ENCODE data around the gene TAS1R1.

Gene TAS1R1

DNA sequence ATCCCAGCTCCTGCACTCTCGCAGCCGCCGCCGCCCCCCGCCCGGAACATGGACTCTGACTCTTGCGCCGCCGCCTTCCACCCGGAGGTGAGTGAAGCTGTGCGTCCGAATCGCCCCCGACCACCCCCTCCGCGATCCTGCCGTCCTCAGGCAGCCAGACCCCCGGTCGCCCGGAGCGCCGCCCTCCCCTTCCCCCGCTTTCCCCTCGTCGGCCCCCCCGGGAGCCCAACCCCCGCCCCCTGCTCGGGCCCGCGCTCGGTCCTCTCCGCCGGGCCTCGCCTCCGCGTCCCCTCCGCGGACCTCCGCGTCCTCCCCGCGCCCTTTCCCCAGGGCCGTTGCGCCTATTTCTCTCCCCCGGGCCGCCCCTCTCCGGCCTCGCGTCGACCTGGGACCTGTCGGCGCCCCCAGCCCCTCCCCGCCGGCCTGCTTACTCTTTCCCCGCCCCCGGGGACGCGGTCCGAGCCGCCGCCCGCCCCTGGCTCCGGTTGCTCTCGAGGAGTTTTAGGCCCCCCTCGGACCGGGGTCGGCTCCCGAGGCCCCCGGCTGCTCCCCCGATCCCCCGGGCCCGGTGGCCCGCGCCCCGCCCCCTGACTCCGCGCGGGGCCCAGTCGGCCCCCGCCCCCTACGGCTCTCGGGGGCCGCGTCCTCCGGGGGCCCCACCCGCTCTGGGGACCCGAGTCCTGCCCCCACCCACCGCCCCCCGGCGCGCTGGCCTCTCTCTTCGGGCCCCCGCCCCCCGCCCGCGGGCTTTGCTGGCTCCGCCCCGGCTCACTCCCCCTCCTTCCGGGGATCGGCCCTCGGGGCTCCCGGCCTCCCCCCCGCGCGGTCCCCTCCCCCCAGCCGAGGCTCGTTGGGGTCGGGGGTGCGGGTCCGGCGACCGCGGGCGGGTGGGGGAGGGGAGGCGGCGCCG lies 59.2 kb downstream of the TAS1R1 start:
- peak; percentile 61 to 65 for DNase-seq

DNA sequence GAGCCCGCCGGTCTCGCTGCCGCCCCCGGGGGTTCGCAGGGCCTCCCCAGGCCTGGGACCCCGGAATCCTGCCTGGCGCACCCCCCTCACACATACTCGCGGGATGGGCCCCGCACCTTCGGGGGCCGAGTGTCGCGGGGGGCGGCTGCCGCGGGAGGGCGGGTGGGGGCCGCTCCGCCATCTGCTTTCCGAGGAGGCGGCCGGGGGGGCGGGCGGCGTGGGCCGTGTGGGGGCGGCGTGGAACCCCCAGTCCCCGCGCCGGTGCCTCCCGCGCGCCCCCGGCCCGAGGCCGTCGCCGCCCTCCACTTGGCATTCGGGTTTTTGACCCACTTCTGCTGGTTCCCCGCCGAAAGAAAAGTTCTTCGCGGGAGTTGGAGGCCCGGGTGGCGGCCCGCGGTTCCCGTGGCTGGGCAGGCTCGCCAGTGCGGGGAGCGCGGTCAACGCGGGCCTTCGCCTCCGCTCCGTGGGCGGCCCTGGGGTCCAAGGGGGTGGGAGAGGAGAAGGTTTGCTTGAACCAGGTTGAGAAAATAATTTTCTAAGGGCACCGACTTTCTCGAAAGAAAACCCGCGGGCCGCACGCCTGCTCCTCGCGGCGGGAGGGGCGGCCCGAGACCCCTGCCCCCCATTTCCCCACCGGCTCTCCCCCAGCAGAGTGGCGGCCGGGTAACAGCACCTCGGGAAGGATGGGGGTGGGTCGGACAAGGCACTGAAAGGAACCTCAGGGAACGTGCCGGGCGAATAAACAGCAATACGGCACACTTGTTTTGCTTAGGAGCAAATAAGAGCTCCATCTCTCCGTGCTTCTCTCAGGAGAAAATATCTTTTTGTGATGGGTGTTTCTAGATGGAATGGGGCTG lies 60.0 kb downstream of the TAS1R1 start:
- DNase-seq, result no peak

DNA sequence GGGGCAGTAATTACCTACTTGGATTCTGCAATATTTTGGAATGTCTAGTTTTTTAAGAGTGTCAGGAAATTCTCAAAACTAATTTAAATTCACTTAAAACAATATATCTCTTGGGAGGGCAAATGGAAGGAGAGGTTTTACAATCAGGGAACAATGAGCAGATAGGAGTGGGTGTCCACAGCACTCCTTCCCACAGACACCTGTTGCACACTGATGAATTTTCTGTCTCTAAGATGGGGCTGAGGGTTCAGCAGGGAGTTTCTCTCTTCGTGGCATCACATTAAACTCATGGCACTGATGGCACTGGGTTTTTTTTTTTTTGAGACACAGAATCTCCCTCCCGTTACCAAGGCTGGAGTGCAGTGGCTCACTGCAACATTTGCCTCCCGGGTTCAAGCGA lies 63.9 kb downstream of the TAS1R1 start:
- DNase-seq, result no peak

DNA sequence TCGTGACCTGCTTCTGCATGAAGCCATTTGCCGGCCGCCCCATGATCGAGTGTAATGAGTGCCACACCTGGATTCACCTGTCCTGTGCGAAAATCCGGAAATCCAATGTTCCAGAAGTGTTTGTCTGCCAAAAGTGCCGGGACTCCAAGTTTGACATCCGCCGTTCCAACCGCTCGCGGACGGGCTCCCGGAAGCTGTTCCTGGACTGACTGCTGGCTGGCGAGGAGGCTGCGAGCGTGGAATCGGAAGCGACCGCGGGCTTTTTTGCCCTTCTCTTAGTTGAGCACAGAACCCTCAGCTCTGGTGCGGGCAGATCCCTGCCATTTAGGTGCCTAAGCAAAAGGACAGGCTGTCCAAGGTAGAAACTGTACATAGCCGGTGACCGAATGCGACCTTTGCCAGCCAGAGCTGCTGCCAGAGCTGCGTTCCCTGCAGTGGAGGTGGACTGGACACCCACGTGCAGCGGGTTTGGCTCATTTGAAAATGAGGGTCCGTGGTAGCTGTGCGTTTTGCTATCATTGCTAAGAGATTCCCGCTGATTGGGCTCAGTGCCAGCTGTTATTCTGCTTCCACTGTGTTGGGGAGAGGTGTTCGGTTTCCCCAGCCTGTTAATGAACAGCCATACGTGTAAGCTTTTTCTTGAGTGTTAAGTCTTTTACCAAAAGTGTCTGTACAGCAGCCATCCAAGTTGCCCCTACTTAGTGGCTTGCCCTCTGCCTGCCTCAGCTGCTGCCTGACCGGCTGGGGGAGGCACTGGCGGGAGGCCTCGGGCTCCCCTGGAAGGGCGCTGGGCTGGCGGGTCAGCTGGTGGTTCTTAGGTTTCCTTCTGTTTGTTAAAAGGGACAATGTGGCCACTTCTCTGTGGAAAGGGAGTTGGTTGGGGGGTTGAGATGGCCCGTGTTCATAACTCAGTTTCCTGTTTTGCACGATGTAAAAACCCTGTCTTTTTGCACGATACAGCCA lies 66.6 kb downstream of the TAS1R1 start:
- no peak for DNase-seq

DNA sequence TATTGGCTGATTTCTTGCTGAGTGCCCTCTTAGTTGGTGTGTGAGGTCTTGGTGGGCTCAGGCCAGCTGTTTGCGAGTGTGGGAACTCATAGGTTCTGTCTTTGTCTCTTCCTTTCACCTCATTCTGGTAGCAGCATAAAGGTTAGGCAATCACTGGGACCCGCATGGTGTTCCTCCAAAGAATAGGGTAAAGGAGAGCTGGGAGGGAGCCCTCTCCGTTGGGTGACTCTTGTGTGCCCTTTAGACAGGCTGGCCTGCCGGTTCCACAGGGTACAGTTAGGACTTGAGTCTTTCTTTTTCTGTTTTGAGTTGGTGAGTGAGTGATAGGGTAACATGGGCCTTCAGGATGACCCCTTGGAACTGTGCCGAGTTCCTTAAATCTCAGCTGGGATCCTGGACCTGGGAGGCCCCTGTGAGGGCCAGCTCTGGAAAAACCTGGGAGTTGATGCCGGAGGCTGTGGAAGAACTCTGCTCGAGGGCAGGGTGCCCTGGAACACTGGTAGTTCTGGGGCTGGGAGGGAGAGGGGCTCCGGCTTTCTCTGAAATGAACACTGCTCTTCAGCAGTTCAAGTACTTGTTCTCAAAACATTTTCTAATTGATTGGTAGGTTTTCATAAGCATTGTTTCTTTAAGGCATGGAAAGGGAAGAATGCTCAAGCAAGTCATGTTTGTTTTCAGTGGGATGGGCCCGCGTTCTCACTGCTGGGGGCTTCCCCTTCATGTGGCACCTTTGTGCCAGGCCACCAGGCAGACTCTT lies 67.5 kb downstream of the TAS1R1 start:
- no peak for DNase-seq

DNA sequence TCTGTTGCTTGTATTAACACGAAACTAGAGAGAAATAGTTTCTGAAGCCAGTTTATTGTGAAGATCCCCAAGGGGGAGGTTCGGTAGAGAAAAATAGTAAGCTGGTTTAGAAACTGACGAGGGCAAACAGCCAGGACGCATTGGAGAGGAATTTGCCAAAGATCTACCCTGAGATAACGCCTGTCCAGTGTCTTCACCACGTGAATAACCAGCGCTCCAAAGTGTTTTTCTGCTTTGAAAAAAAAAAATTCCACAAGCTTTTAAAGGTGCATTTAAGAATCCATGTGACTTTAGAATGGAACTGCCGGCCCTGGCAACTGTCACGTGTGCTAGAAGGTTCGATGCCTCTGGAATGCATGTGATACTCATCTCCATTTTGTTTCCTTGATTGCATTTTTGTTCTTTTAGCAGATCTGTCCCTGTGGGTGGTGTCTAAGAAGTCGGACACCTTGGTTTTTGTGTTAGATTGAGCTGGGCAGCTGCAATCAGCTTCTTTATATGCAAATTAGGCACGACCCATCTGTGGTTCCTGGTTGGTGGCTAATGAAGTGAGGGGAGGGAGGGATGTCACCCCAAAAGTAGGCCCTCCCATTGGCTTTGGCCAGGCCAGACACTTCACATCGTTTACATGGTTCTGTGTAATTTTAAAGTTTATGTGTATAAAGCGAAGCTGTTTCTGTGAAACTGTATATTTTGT lies 68.3 kb downstream of the TAS1R1 start:
- no peak for DNase-seq

DNA sequence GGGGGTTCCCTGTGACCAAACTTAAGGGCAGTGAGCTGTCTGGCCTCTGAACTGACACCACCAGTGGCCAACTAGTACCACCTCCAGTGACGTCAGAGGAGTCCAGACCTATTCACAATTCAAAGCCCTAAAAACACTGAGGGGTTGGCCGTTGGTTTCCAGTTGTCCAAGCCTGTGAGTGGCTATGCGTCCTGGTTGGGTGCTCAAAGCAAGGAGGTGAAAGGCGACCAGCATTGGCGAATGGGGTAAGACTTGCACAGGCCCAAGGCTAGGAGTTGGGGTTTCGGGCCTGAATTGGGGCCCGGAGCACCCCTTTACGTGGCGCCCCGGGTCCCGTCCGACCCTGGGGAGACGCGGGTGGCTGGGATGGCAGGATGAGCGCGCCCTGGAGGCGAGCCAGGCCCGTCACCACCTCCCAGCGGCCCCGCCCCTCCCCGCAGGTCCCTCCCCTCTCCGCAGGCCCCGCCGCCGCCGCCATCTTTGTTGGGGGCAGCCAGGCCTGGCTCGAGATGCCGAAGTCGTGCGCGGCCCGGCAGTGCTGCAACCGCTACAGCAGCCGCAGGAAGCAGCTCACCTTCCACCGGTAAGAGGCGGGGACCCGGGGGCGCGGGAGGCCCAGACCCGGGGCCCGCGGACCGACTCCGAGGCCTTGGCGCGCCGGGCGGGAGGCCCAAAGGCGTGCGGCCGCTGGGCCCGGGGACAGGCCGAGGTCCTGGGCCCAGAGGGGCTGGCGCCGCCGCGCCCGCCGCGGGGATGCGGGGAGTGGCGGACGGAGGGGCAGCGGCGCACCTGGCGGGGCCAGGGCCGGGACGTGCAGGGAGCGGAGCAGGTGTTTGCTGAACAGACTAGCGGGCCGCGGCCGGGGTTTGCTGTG lies 69.8 kb downstream of the TAS1R1 start, which contains the start of gene THAP3:
Gene THAP3 (plus strand): TSS at position 159 of the 874 bp plus-strand sequence. CDS start 351 bp downstream, at position 510.
- peak; percentile 90 for DNase-seq

DNA sequence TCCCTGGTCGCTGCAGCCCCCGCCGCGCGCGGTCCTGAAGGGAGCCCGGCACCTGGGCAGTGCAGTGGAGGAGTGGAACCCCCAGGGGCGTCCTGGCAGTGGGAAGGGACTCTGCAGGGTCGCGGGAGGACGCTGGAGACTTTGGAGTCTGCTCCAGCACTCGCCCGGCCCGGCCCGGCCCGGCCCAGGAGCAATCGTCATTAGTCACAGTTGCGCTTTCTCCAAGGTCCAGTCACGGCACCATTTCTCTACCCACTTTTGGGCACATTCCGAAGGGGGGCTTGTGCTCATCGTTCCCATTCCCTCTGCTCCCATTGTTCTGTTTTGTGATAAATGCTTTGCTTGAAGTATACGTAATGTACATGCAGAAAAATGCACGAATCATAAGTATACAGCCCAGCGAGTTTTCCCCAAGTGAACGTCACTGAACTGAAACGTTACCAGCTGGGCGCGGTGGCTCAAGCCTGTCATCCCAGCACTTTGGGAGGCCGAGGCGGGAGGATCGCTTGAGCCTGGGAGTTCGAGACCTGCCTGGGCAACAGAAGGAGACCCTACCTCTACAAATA lies 70.6 kb downstream of the TAS1R1 start:
- DNase-seq, result peak; percentile 27 to 42

DNA sequence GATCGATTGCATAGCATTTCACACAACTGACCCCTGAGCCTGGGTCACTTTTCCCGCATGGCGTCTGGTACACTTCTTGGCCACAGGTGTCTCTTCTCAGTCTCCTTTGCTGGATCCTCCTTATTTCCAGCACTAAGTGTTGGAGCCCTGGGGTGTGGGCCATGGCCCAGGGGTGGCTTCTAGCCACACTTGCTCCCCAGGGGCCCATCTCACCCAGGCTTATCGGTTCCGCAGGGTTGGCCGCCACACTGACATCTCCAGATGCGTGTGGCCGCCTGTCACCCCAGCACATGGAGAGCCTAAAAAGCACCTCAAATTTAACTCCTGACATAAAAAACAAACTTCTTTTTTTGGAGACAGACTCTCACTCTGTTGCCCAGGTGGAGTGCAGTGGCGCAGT lies 71.9 kb downstream of the TAS1R1 start:
- no peak for DNase-seq

DNA sequence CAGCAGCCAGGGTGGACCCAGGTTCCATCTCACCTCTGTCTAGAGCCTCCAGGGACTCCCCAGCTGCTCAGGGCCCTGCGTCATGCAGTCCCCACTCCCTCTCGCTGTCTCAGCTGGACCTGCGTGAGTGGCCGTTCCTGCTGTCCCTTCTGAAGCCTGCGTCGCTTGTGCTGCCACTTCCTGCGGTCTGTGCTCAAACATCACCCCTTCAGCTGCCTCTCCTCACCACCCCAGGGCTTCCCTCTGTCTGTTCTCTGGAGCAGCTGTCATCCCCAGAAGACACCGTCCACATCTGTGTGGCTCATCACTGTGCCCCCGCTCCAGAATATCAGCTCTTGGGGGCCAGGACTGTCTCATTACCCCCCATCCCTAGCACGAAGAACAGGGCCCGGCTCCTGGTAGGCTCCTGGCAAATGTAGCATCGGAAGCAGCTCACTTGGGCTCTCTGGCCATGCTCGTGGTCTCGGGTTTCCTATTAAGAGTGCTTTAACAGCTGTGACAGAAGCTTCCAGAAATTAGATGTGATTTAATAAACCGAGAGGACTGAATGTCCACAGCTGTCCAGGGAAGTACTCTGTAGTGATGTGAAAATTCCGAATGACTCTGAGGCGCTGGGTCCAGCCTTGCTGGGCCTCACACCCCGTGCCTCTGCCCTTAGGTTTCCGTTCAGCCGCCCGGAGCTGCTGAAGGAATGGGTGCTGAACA lies 72.9 kb downstream of the TAS1R1 start:
- DNase-seq, result no peak

DNA sequence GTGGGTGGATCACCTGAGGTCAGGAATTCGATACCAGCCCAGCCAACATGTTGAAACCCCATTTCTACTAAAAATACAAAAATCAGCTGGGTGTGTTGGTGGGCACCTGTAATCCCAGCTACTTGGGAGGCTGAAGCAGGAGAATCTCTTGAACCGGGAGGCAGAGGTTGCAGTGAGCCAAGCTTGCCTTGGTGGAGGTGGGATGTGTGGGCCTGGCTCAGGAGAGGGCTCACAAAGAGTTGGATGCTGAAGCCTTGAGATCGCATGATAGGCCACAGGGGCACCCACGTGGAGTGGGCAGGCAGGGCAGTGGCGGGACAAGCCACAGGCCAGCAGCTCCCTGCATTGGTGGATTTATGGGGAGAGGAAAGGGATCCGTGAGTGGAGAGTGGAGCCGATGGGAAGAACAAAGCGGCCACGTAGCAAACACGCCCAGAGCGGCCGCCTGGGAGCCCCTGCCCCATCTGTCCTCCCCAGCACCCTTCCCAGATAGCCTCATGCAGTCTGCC lies 73.9 kb downstream of the TAS1R1 start:
- DNase-seq, result no peak
